ENCODE data around the gene GTF2H4.

Gene GTF2H4

GRCh38 chr6:30931969-30932645, 24.1 kb downstream of the GTF2H4 start, which contains the start of gene SFTA2:
Gene SFTA2, minus strand, starts transcription at chr6:30932170. Its CDS starts 74 bp downstream, at chr6:30932096.
- H3K9me2 ChIP-seq (replicated peaks; ENCODE audit: control insufficient read depth, low read length) = no peaks in the 10 kb centered on the region
- no peaks in the 10 kb centered on the region for H3F3A ChIP-seq (ENCODE audit: control insufficient read depth, insufficient read depth)
- no peak within 1 kb of the TSS for H3K27ac ChIP-seq (ENCODE audit: low read depth, low read length)
- H3K27me3 ChIP-seq (ENCODE audit: control insufficient read depth, low read length) = peaks cover 9% of the 10 kb centered on the region; the same call in 1 of the 2 replicates
- peaks cover 4% of the 10 kb centered on the region; the same call in 1 of the 2 replicates for H3K36me3 ChIP-seq (ENCODE audit: control insufficient read depth, low read length)
- no peaks in the 10 kb centered on the region for H3K9me3 ChIP-seq (ENCODE audit: control insufficient read depth, insufficient read depth, low read length)
- TF ChIP-seq CTCF (IDR thresholded peaks at IDR 0.05; ENCODE audit: low read depth, low read length, poor library complexity, severe bottlenecking) (no peak), EZH2phosphoT487 (IDR thresholded peaks at IDR 0.05; ENCODE audit: borderline replicate concordance, low read length) (no peak)
- no peak within 1 kb of the TSS for H3K4me2 ChIP-seq (ENCODE audit: low read length)
- H3K4me1 ChIP-seq (ENCODE audit: control insufficient read depth, low read length) = no peaks in the 10 kb centered on the region
- H3K4me3 ChIP-seq (ENCODE audit: low read length) = no peak within 1 kb of the TSS
- H3K79me2 ChIP-seq (ENCODE audit: control insufficient read depth, low read length) = no peaks in the 10 kb centered on the region
- H4K20me1 ChIP-seq (ENCODE audit: control insufficient read depth, insufficient read depth, low read depth, low read length) = no peaks in the 10 kb centered on the region

GRCh38 chr6:30932665-30933365, 24.8 kb downstream of the GTF2H4 start:
- Histone ChIP-seq H3K9me3 (ENCODE audit: control insufficient read depth, insufficient read depth, low read length) (no peaks in the 10 kb centered on the region), H4K20me1 (ENCODE audit: control insufficient read depth, insufficient read depth, low read depth, low read length) (no peaks in the 10 kb centered on the region), H3K4me3 (ENCODE audit: low read length) (no peak overlapping the region), H3K27me3 (ENCODE audit: control insufficient read depth, low read length) (peaks cover 9% of the 10 kb centered on the region; the same call in 1 of the 2 replicates), H3K27ac (ENCODE audit: low read depth, low read length) (no peak overlapping the region), H3K9me2 (replicated peaks; ENCODE audit: control insufficient read depth, low read length) (no peaks in the 10 kb centered on the region), H3K4me1 (ENCODE audit: control insufficient read depth, low read length) (no peaks in the 10 kb centered on the region), H3F3A (ENCODE audit: control insufficient read depth, insufficient read depth) (no peaks in the 10 kb centered on the region), H3K36me3 (ENCODE audit: control insufficient read depth, low read length) (no peaks in the 10 kb centered on the region), H3K79me2 (ENCODE audit: control insufficient read depth, low read length) (no peaks in the 10 kb centered on the region), H3K4me2 (ENCODE audit: low read length) (no peak overlapping the region)
- no peak for TF ChIP-seq EZH2phosphoT487 (IDR thresholded peaks at IDR 0.05; ENCODE audit: borderline replicate concordance, low read length)

DNA sequence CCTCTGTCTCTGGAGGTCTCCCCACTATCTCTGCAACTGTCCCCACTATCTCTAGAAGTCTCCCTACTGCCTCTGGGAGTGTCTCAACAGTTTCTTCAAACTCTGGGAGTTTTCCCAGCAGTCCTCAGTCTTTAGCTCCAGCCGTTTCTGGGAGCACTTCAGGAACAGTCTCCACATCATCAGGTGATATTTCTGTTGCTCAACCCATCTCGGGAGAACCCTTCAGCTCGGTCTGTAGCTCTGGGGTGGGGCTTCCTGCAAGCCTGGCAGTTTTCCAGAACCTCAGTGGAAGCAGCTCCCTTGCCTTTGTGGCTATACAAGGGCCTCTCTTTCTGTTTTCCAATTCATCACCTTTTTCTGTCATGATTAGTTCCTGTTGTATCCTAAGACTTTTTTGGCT, 27.0 kb downstream of the GTF2H4 start:
- TF ChIP-seq CTCF (IDR thresholded peaks at IDR 0.05; ENCODE audit: low read depth, low read length, poor library complexity, severe bottlenecking) (no peak), EZH2phosphoT487 (IDR thresholded peaks at IDR 0.05; ENCODE audit: borderline replicate concordance, low read length) (no peak)
- Histone ChIP-seq H4K20me1 (ENCODE audit: control insufficient read depth, insufficient read depth, low read depth, low read length) (no peaks in the 10 kb centered on the region), H3F3A (ENCODE audit: control insufficient read depth, insufficient read depth) (no peaks in the 10 kb centered on the region), H3K27ac (ENCODE audit: low read depth, low read length) (no peak overlapping the region), H3K4me3 (ENCODE audit: low read length) (no peak overlapping the region), H3K27me3 (ENCODE audit: control insufficient read depth, low read length) (peaks cover 17% of the 10 kb centered on the region; the same call in 1 of the 2 replicates), H3K36me3 (ENCODE audit: control insufficient read depth, low read length) (no peaks in the 10 kb centered on the region), H3K79me2 (ENCODE audit: control insufficient read depth, low read length) (no peaks in the 10 kb centered on the region), H3K9me2 (replicated peaks; ENCODE audit: control insufficient read depth, low read length) (no peaks in the 10 kb centered on the region), H3K4me2 (ENCODE audit: low read length) (no peak overlapping the region), H3K9me3 (ENCODE audit: control insufficient read depth, insufficient read depth, low read length) (no peaks in the 10 kb centered on the region), H3K4me1 (ENCODE audit: control insufficient read depth, low read length) (no peaks in the 10 kb centered on the region)

DNA sequence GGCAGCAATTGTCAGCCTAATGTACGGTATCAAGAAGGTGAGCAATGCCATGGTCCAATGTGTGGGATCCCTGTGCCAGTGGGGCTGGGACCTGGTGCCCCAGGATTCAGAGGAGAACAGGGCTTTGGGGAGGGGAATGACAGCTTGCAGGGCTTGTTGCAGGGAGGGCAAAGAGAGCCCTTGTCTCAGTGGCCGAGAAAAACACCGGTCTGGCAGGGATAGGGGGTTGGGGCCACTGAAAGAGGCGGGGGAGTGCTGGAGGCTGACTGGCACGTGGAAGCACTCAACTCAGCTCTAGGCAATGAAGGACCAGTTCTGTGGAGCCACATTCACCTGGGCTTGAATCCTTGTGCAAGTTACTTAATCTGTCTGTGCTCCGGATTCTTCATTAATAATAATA, 29.3 kb downstream of the GTF2H4 start:
- peaks cover 22% of the 10 kb centered on the region; the same call in 1 of the 2 replicates for H3K27me3 ChIP-seq (ENCODE audit: control insufficient read depth, low read length)
- H3K36me3 ChIP-seq (ENCODE audit: control insufficient read depth, low read length) = no peaks in the 10 kb centered on the region
- no peaks in the 10 kb centered on the region for H3F3A ChIP-seq (ENCODE audit: control insufficient read depth, insufficient read depth)
- H3K4me3 ChIP-seq (ENCODE audit: low read length) = no peak overlapping the region
- H3K4me1 ChIP-seq (ENCODE audit: control insufficient read depth, low read length) = no peaks in the 10 kb centered on the region
- H3K79me2 ChIP-seq (ENCODE audit: control insufficient read depth, low read length) = no peaks in the 10 kb centered on the region
- H4K20me1 ChIP-seq (ENCODE audit: control insufficient read depth, insufficient read depth, low read depth, low read length) = no peaks in the 10 kb centered on the region
- no peak overlapping the region for H3K27ac ChIP-seq (ENCODE audit: low read depth, low read length)
- no peak overlapping the region for H3K4me2 ChIP-seq (ENCODE audit: low read length)
- no peak for TF ChIP-seq CTCF (IDR thresholded peaks at IDR 0.05; ENCODE audit: low read depth, low read length, poor library complexity, severe bottlenecking)
- no peak for TF ChIP-seq EZH2phosphoT487 (IDR thresholded peaks at IDR 0.05; ENCODE audit: borderline replicate concordance, low read length)
- H3K9me2 ChIP-seq (replicated peaks; ENCODE audit: control insufficient read depth, low read length) = no peaks in the 10 kb centered on the region
- H3K9me3 ChIP-seq (ENCODE audit: control insufficient read depth, insufficient read depth, low read length) = no peaks in the 10 kb centered on the region
